ENCODE measurements around the gene DAZ4.
"Not testable (repeated sequence)": the region's sequence is repeated elsewhere in the genome, so short reads cannot be mapped to it uniquely, and the experiment has no call there.

Gene DAZ4, protein sequence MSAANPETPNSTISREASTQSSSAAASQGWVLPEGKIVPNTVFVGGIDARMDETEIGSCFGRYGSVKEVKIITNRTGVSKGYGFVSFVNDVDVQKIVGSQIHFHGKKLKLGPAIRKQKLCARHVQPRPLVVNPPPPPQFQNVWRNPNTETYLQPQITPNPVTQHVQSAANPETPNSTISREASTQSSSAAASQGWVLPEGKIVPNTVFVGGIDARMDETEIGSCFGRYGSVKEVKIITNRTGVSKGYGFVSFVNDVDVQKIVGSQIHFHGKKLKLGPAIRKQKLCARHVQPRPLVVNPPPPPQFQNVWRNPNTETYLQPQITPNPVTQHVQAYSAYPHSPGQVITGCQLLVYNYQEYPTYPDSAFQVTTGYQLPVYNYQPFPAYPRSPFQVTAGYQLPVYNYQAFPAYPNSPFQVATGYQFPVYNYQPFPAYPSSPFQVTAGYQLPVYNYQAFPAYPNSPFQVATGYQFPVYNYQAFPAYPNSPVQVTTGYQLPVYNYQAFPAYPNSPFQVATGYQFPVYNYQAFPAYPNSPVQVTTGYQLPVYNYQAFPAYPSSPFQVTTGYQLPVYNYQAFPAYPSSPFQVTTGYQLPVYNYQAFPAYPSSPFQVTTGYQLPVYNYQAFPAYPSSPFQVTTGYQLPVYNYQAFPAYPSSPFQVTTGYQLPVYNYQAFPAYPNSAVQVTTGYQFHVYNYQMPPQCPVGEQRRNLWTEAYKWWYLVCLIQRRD

DNA sequence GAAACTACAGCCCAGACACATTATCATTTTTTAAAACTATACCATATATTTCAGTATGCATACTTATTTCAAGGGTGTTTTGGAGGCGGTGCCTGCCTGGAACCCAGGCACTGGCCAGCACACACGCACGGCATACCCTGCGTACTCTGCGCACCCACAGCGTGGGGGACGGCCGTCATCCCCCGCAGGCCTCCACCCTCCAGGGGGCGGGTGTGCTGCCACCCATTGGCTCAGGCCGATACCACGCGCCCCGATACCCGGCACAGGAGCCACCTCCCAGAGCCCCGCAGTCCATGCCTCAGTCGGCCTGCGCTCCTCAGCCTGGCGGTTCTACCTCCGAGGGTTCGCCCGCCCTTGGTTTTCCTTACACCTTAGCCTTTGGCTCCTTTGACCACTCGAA is at the start of gene DAZ4:
Gene DAZ4, plus strand, starts transcription at position 301 of the 400 bp plus-strand sequence. CDS start 208 bp downstream, outside the sequence.
- DNase-seq (ENCODE audit: low spot score) = not testable (repeated sequence)

DNA sequence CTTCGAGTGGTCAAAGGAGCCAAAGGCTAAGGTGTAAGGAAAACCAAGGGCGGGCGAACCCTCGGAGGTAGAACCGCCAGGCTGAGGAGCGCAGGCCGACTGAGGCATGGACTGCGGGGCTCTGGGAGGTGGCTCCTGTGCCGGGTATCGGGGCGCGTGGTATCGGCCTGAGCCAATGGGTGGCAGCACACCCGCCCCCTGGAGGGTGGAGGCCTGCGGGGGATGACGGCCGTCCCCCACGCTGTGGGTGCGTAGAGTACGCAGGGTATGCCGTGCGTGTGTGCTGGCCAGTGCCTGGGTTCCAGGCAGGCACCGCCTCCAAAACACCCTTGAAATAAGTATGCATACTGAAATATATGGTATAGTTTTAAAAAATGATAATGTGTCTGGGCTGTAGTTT is 20.4 kb upstream of the DAZ4 start, which contains the start of gene DAZ3:
Gene DAZ3, minus strand, starts transcription at position 101 of the 400 bp plus-strand sequence. CDS start 208 bp downstream, outside the sequence.
- DNase-seq (ENCODE audit: low spot score) = not testable (repeated sequence)

DNA sequence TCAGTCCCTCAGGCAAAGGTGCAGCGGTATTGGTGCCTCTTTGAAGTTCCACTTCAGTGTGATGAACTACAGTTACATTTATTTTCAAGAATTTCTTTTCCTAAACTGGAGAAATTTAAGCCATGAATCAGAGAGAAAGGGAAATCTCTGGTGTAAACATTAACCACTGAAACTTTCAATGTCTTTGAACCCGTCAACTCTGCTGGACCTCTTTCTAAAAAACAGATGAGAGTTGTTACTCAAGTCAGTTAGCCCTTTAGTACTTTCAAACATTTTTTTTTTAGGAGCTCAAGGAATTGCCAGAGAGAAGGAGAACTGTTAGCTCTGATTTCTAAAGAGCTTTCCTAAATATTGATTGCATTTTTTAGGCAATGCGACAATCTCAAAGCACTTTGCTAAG is 11.9 kb upstream of the DAZ4 start:
- DNase-seq (ENCODE audit: low spot score) = not testable (repeated sequence)

DNA sequence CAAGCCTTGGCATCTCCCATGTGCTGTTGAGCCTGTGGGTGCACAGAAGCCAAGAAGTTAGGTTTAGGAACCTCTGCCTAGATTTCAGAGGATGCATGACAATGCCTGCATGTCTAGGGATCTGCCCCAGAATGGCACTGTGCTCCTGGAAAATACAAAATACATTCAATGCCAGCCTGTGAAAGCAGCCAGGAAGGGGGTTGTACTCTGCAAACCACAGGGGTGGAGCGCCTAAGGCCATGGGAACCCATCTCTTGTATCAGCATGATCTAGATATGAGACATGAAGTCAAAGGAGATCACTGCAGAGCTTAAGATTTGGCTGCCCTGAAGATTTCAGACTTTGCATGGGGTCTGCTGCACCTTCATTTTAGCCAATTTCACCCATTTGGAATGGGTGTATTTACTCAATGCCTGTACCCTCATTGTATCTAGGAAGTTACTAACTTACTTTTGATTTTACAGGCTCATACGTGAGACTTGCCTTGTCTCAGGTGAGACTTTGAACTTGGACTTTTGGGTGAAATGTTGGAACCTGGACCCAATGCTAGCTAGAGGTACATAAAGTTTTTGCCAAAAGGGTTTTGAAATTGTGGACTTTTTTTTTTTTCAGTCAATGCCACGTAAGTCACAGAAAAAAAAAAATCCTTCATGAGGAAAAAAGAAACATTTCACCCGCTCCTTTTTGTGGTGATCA is 9.4 kb upstream of the DAZ4 start:
- not testable (repeated sequence) for DNase-seq (ENCODE audit: low spot score)

DNA sequence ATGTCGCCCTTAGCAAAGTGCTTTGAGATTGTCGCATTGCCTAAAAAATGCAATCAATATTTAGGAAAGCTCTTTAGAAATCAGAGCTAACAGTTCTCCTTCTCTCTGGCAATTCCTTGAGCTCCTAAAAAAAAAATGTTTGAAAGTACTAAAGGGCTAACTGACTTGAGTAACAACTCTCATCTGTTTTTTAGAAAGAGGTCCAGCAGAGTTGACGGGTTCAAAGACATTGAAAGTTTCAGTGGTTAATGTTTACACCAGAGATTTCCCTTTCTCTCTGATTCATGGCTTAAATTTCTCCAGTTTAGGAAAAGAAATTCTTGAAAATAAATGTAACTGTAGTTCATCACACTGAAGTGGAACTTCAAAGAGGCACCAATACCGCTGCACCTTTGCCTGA is 8.7 kb upstream of the DAZ4 start:
- not testable (repeated sequence) for DNase-seq (ENCODE audit: low spot score)

Measured in cerebellar cortex (tissue), 1 donor.